Central memory CD8-positive, alpha-beta T cell (primary cell): ENCODE data around the gene INPPL1.

Experiments used
- ATAC-seq: fragments of 150-1000 bp; cut with Tn5 transposase; replicated peaks from 2 replicates; pipeline ENCODE4 v1.10.0; 2022; ENCODE audit warnings: mild to moderate bottlenecking, moderate FRiP score, moderate number of reproducible peaks; ENCODE audit not compliant: poor library complexity, severe bottlenecking; ENCODE audit errors: extremely low read depth
- DNase-seq, 2 donors: peaks; one replicate each; pipeline ENCODE4 v3.0.0; 2021; ENCODE audit warnings: low spot score in 2 of 2
- H3K27ac Mint-ChIP-seq: one replicate; pipeline ENCODE4 v1.8.0; 2022; ENCODE audit warnings: low read depth, mild to moderate bottlenecking, moderate library complexity, mixed read lengths
- H3K27me3 Mint-ChIP-seq: one replicate; pipeline ENCODE4 v1.8.0; 2022; ENCODE audit warnings: mixed read lengths
- H3K36me3 Mint-ChIP-seq: one replicate; pipeline ENCODE4 v1.8.0; 2022; ENCODE audit warnings: mild to moderate bottlenecking, moderate library complexity, mixed read lengths; ENCODE audit not compliant: insufficient read depth
- H3K4me1 Mint-ChIP-seq: one replicate; pipeline ENCODE4 v1.8.0; 2022; ENCODE audit warnings: mixed read lengths
- H3K4me3 Mint-ChIP-seq: one replicate; pipeline ENCODE4 v1.8.0; 2022; ENCODE audit warnings: mild to moderate bottlenecking, moderate library complexity, mixed read lengths
- H3K9me3 Mint-ChIP-seq: one replicate; pipeline ENCODE4 v1.8.0; 2022; ENCODE audit warnings: mixed read lengths

The INPPL1 gene

GRCh38 chr11:72229925-72230763 lies 5.6 kb downstream of the INPPL1 start:
- H3K36me3 Mint-ChIP-seq: peaks cover 20% of the 10 kb centered on the region
- H3K27ac Mint-ChIP-seq: no peak overlapping the region
- H3K9me3 Mint-ChIP-seq: no peaks in the 10 kb centered on the region
- H3K4me1 Mint-ChIP-seq: peaks cover 36% of the 10 kb centered on the region
- H3K4me3 Mint-ChIP-seq: no peak overlapping the region
- H3K27me3 Mint-ChIP-seq: no peaks in the 10 kb centered on the region
- ATAC-seq (no peak), DNase-seq (no peak)

- Mint-ChIP-seq H3K9me3 (no peaks in the 10 kb centered on the region), H3K4me3 (no peak overlapping the region), H3K36me3 (peaks cover 25% of the 10 kb centered on the region), H3K27ac (no peak overlapping the region), H3K4me1 (peaks cover 28% of the 10 kb centered on the region), H3K27me3 (no peaks in the 10 kb centered on the region)
- DNase-seq (no peak), ATAC-seq (no peak)
These were observed 6.3 kb downstream of the INPPL1 start for GRCh38 chr11:72230764-72231365.

GRCh38 chr11:72231396-72232259 lies 7.1 kb downstream of the INPPL1 start:
- ATAC-seq (no peak), DNase-seq (no peak)
- Mint-ChIP-seq H3K9me3 (no peaks in the 10 kb centered on the region), H3K36me3 (peaks cover 25% of the 10 kb centered on the region), H3K4me3 (no peak overlapping the region), H3K27ac (no peak overlapping the region), H3K27me3 (no peaks in the 10 kb centered on the region), H3K4me1 (peaks cover 27% of the 10 kb centered on the region)

- Mint-ChIP-seq H3K4me3 (no peak overlapping the region), H3K4me1 (peaks cover 27% of the 10 kb centered on the region), H3K9me3 (no peaks in the 10 kb centered on the region), H3K27ac (no peak overlapping the region), H3K36me3 (peaks cover 29% of the 10 kb centered on the region), H3K27me3 (no peaks in the 10 kb centered on the region)
- DNase-seq (peak in 1 of 2 donors; percentile 9), ATAC-seq (no peak)
These were observed 7.9 kb downstream of the INPPL1 start for GRCh38 chr11:72232260-72233055.

- no peaks in the 10 kb centered on the region for H3K27me3 Mint-ChIP-seq
- peaks cover 27% of the 10 kb centered on the region for H3K4me1 Mint-ChIP-seq
- DNase-seq (peak in 1 of 2 donors; percentile 8), ATAC-seq (no peak)
- no peaks in the 10 kb centered on the region for H3K9me3 Mint-ChIP-seq
- no peak overlapping the region for H3K27ac Mint-ChIP-seq
- H3K4me3 Mint-ChIP-seq: no peak overlapping the region
- H3K36me3 Mint-ChIP-seq: peaks cover 29% of the 10 kb centered on the region
These were observed 8.6 kb downstream of the INPPL1 start for GRCh38 chr11:72233056-72233772.

- H3K27me3 Mint-ChIP-seq: peaks cover 2% of the 10 kb centered on the region
- ATAC-seq: no peak
- H3K4me3 Mint-ChIP-seq: no peak overlapping the region
- peaks cover 26% of the 10 kb centered on the region for H3K36me3 Mint-ChIP-seq
- peaks cover 23% of the 10 kb centered on the region for H3K4me1 Mint-ChIP-seq
- peak overlapping the region; percentile 69 for H3K27ac Mint-ChIP-seq
- no peak for DNase-seq
- H3K9me3 Mint-ChIP-seq: no peaks in the 10 kb centered on the region
These were observed 9.4 kb downstream of the INPPL1 start for GRCh38 chr11:72233773-72234513.

- Mint-ChIP-seq H3K4me1 (peaks cover 22% of the 10 kb centered on the region), H3K9me3 (no peaks in the 10 kb centered on the region), H3K4me3 (no peak overlapping the region), H3K36me3 (peaks cover 26% of the 10 kb centered on the region), H3K27ac (peak overlapping the region; percentile 69), H3K27me3 (peaks cover 7% of the 10 kb centered on the region)
- no peak for ATAC-seq
- DNase-seq: no peak
These were observed 9.9 kb downstream of the INPPL1 start for GRCh38 chr11:72234514-72234830.

GRCh38 chr11:72234920-72235319 lies 10.4 kb downstream of the INPPL1 start:
- no peak for DNase-seq
- peak overlapping the region; percentile 69 for H3K27ac Mint-ChIP-seq

GRCh38 chr11:72235351-72236057 lies 10.9 kb downstream of the INPPL1 start:
- H3K27ac Mint-ChIP-seq: no peak overlapping the region
- H3K27me3 Mint-ChIP-seq: peaks cover 15% of the 10 kb centered on the region
- peaks cover 20% of the 10 kb centered on the region for H3K36me3 Mint-ChIP-seq
- no peak overlapping the region for H3K4me3 Mint-ChIP-seq
- ATAC-seq (no peak), DNase-seq (no peak)
- H3K4me1 Mint-ChIP-seq: peaks cover 28% of the 10 kb centered on the region
- no peaks in the 10 kb centered on the region for H3K9me3 Mint-ChIP-seq

More at GRCh38 chr11:72234920-72235319, 10.4 kb downstream of the INPPL1 start:
- Mint-ChIP-seq H3K27me3 (peaks cover 9% of the 10 kb centered on the region), H3K36me3 (peaks cover 24% of the 10 kb centered on the region), H3K4me3 (no peak overlapping the region), H3K4me1 (peaks cover 23% of the 10 kb centered on the region), H3K9me3 (no peaks in the 10 kb centered on the region)
- no peak for ATAC-seq

- peaks cover 22% of the 10 kb centered on the region for H3K27me3 Mint-ChIP-seq
- H3K4me3 Mint-ChIP-seq: no peak overlapping the region
- peak overlapping the region; percentile 32 for H3K27ac Mint-ChIP-seq
- DNase-seq (no peak), ATAC-seq (no peak)
- no peaks in the 10 kb centered on the region for H3K9me3 Mint-ChIP-seq
- peaks cover 18% of the 10 kb centered on the region for H3K36me3 Mint-ChIP-seq
- peaks cover 33% of the 10 kb centered on the region for H3K4me1 Mint-ChIP-seq
These were observed 11.6 kb downstream of the INPPL1 start for GRCh38 chr11:72236083-72236697.
